GM19099 (cell line): Measurements from ENCODE around the gene IL17REL.

Experiments
- POLR2A ChIP-seq: IDR thresholded peaks from 3 replicates; pipeline ENCODE4 v1.6.1; 2011; ENCODE audit warnings: low read depth; ENCODE audit not compliant: insufficient read length; ENCODE audit errors: extremely low read depth

Gene IL17REL

DNA sequence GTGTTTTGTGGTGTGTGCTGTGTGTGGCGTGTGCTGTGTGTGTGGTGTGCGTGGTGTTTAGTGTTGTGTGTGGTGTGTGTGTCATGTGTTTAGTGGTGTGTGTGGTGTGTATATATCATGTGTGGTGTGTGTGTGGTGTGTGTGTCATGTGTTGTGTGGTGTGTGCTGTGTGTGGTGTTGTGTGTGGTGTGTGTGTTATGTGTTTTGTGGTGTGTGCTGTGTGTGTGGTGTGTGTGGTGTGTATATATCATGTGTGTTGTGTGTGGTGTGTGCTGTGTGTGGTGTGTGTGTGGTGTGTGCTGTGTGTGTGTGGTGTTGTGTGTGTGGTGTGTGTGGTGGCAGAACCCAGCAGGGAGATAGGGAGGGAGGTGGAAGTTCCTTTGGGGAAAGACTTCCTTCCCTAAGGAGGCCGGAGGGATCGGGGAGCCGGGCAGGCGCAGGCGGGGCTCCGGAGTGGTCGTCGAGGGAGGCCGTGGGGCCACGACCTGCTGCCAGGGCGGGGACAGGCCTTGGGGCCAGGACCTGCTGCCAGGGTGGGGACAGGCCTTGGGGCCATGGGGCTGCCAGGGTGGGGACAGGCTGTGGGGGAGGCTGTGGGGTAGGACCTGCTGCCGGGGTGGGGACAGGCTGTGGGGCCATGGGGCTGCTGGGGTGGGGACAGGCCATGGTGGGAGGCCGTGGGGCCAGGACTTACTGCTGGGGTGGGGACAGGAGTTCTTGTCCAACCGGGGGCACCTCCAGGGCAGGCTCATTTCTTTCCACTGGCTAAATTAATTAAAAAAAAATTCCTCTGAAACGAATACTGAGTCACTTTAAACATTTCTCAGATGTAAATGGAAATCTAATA lies 36.8 kb downstream of the IL17REL start:
- TF ChIP-seq POLR2A = no peak

GRCh38 chr22:49973018-49973961 lies 39.3 kb downstream of the IL17REL start:
- TF ChIP-seq POLR2A = no peak

DNA sequence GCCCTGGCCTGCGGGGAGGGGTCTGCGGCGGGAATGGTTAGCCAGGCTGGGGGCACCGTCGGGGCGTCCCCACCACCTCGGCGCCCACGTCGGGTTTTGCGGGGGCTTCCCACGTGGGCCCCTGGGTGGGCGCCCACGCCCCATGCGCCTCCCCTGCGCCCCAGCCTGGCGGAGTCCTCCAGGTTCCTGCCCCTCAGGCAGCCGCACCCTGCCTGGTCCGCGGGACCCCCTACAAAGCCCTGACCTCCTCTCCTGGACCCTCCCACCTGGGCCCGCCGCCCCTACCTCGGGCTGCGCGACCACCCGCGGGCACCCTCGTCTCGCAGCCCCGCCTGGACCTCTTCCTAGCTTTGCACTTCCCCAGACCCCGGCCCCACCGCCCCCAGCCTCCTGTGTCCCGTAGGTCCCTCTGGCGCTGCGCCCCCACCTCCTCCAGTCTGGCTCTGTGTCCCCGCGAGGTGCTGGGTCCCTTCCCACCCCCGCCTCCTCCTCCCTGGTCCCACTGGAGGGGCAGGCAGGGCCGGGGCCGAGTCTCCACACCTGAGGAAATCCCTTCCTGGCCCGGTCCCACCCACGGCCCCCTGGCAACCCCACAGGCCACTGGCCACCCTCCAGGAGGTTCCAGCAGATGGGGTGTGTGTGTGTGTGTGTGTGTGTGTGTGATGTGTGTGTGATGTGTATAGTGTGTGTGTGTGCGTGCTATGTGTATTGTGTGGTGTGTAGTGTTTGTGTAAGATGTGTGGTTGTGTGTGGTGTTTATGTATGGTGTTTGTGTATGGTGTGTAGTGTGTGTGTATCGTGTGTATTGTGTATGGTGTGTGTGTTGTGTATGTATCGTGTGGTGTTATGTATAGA lies 40.2 kb downstream of the IL17REL start:
- TF ChIP-seq POLR2A = no peak

GRCh38 chr22:49971232-49972162 lies 41.1 kb downstream of the IL17REL start:
- TF ChIP-seq POLR2A = peak; percentile 30

DNA sequence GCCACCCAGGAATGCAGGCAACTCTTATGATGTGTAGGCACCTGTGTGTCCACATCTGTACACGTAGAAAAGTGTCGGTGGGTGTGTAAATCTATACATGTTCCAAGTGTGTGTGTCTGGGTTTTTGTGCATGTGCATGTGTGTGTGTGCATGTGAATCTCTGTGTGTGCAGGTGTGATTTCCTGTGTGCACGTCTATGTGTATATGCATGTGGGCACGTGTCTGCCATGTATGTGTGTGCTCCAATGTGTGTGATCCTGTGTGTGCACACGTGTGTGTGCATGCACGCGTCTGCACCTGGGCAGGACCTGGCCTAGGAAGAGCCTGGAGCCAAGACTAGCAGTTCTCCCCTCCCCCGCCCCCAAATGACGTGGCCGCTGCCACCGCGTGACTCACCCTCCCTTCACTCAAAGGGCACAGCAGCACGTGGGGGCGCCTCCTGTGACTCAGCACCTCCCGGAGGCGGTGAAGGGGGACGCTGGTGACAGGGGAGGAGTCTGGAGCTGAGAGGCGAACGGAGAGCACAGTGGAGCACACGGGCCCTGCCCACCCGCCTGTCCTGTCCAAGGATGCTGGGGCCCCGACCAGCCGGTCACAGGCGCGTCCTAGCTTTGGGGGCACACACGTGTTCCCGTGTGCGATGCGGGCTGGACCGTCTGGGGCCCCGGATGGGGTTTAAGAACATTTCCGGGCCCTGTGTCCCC lies 41.9 kb downstream of the IL17REL start:
- TF ChIP-seq POLR2A = peak; percentile 65

GRCh38 chr22:49969751-49970527 lies 42.6 kb downstream of the IL17REL start:
- no peak for TF ChIP-seq POLR2A

- TF ChIP-seq POLR2A = no peak
Observed at GRCh38 chr22:49968831-49969661, 43.5 kb downstream of the IL17REL start.

GRCh38 chr22:49968313-49968830 lies 44.2 kb downstream of the IL17REL start:
- no peak for TF ChIP-seq POLR2A

GRCh38 chr22:49967706-49968208 lies 44.8 kb downstream of the IL17REL start:
- no peak for TF ChIP-seq POLR2A

DNA sequence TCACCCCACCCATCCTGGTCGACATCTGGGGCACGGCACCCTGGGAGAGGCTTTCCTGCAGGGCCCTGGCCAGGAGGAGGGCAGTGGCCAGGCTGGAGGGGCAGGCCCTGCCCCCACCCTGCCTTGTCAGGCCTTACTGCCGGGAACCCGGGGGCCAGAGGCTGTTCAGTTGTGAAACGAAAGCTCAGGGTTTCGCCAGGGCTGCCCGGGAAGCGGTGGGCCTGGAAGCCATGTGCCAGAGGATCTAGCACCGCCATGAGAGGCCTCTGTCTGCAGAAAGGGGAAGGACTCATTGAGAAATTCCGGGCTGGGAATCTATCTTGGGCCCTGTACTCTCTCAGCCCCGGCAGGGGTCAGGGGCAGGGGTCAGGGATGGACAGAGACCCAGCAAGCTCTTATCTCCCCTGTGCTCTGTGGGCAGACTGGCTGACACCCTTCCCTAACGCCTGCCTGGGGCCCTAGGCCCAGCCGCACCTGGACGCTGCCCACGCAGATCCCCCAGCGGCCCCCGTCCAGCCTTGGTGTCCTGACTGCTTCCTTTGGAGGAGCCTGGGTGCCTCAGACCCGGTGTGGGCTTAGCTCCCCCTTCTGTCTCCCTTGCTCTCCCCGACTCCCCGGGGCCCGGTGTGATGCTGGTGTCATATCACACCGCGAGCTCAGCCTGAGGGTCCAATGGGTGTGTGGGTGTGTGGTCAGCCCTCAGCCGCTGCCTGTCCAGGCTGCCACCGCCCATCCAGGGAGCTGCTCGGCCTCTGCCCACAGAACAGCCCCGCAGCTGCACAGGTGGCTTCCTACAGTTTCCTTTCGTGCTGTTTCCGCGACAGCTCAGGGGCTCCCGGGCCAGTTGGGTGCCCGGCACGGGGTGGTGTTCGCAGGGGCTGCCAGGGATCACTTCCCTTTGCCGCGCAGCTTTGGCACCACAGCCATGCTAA lies 45.5 kb downstream of the IL17REL start:
- no peak for TF ChIP-seq POLR2A
